NCI-H82 (cell line): ENCODE data around the gene FAM170B.

Experiments
- DNase-seq: peaks from one replicate; lab custom pipeline; 2025; lab: John Stamatoyannopoulos, UW

Gene FAM170B

DNA sequence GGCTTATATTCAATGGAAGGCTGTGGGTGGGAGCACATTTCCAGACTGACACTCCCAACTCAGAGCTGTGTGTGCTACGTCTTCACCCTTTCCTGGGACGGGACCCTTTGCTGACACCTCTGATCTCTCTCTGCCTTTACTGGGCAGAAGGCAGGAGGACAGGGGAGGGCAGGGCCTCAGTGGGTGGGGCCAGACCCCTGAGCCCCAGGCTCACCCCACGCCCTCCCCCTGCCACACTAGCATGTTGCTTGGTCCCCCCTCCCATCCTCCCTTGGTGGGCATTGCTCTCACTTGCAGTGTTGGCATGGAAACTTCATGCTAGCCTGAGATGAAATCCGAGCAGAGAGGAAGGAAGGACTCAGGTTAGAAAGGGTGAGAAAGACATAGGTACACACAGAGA lies 36.0 kb upstream of the FAM170B start:
- no peak for DNase-seq

DNA sequence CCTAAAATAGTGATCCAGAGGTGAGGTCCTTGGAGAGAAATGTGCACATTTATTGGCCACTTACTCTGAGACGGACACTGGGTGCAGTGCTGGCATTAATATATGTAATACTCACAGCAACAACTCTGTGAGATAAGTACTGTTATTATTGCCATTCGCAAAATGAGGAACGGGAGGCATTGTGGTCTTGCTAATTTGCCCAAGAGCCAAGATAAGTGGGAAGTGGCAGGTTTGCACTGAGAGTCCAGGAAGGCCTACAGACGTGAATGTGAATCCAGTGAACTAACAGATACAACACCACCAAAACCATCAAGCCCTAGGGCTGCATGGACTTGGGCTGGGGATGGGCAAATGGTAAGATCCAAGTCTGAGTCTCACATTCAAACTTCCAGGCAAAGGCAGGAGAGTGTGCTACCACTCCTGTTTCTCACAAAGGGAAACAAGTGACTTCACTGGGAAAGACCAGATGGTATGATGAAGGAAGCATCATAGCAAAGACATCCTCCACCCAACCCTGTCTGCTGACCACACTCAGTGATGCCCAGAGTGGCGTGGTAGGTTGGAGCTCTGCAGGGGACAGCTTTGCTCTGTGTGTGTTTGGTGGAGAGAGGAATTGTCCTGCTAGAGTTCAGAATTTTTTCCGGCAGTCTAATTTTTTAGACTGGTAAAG lies 35.1 kb upstream of the FAM170B start:
- no peak for DNase-seq

DNA sequence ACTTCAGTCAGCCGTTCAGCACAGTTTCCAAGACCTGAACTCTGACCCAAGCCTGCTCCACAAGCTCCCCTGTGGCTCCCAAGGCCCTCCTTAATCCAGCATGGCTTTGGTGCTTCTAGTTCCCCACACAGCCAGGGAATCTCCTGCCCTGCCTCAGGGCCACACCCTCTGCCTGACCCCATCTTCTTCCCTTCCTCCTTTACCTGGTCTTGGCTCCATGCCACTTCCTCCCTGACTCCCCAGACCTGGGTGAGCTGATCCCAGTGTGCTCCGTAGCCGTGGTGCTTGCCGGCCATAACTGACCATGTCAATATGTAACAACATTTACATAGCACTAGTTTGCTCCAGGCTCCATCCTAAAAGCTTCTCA lies 34.3 kb upstream of the FAM170B start:
- DNase-seq, result no peak

DNA sequence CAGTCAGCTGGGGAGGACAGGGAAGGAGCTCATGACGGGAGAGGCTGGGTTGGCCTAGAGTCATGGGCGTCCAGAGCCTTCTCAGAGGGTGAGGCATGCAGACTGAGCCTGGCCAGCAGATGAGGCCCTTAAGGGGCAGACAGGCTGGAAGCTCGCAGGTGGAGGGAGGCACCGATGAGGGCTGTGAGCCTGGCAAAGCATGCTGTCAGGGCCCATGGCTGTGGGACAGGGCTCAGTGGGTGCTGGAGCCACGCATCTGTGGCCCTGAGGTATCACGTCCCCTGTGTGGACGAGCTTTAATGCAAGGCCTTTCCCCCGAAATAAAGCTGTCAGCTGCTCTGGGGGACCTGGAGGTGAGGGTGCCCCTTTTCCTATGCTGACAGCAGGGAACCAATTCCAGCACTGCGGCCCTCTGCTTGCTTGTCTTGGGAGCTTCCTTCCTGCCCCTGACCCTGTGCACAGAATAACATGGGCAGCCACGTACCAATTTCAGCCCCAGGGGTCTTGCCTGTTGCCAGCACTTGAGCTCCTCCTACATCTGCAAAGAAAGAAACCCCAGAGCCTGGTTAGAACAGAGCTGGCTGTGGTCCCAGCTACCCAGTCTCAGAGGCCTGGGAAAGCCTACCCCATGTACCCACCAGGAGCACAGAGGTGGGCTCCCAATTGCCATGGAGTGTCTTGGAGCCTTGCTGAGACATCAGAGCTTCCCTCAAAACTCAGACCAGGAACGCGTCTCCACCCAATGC lies 33.8 kb upstream of the FAM170B start:
- no peak for DNase-seq

DNA sequence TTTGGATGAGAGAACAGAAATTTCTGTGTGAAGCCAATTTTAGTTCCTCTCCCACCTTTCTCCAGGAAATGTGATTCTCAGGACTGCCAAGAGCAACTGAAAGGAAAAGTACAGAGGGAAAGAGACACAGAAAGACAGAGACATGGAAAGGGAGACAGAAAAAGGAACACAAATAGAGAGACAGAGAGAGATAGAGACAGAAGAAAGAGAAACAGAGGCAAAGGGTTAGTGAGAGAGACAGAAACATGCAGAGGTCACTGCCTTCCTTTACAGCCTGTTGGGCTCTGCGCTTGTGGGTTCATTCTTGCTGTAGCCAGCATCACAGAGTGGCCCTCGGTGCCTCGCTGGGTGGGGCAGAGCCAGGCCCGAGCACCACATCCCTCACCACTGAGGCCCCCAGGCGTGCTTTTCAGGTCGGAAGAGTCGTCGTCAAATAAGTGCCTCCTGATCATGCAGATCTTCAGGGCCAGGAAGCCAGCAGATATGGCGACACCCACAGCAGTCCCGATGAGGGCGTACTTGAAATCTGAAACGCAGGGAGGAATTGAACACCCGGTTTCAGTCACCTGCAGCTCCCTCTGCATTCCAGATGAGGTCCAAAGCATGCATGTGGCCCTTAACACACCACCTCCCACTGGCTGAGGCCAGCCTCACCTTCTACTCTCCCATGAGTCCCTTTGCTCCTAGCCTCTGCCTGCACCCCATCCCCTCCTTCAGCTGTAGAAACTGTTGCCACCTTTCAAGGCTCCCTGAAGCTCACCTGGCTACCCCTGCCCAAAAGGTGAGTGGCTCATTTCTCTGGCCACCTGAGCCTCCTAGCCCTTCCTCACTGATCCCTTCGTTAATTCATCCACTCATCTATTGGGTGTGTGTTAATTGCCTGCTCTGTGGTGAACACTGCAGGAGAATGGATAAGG lies 32.9 kb upstream of the FAM170B start:
- no peak for DNase-seq

DNA sequence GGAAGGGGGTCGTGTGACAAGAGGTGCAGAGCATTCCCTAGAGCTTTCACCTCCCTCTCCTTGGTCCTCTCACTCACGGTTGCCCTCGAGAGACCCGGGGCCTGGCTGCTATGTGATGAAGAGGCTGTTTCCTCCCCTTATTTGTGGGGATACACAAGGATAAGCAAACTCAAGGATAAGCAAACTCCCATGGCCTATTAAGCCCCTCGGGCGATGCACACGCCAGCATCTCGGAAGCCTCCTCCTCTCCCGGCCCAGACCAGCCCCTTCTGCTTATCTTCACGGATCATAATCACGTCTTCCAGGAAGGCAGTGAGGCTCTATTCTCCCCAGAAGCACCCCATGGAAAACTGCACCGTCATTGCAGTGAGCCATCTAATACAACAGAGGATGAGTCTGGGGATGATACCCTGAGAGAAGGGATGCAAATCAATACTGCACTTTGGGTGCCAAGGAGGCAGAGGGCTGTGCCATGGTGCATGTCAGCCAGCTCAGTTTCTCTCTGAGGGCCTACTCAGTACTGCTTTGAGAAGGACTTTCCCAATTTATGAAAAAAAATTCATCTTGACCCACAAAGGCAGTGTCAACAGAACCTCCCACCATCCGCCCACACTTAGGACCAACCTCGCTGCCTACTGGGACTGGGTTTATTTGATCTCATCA lies 32.1 kb upstream of the FAM170B start:
- DNase-seq, result no peak

DNA sequence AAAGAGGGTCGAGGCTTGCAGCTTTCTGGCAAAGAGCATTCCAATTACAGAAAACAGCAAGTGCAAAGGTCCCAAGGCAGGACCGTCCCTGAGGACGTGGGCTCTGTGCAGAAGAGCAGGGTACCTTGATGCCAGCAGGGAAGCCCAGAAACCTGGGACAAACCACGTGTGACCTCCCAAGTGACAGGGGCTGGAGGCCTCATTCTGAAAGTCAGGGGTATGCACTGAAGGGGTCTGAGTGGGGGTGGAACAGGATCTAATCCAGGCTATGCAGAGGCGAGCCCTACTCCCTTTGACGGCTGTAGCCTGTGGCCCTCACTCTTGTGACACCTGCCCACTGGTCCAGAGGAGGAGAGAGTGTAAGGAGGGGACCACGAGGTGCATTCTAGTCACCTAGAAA lies 31.4 kb upstream of the FAM170B start:
- no peak for DNase-seq

DNA sequence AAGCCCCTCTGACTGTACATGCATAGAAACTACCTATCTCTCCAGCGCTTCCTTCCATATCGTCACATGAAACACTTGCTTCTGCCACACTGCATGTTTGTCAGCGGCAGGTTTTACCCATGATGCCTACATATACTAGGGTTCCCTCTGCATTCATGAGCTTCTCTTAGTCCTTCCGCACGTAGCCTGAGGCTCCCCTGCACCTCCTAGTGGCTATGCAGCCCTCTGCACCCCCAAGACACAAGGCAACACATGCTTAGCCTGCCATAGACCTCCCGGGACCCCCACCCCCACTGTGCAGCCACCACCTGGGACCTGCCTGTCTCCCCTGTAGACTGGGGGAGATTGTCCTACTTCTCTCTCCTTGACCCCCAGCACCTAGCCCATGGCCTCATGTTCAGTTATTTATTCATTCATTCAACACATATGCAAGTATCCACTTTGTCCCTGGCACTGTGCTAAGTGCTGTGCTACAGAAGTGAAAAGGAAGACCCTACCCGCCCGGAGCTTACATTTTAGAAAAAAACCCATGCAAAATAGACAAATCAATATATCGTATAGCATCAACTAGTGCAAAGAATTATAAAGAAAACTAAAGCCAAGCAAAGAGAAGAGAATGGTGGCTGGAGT lies 30.9 kb upstream of the FAM170B start:
- DNase-seq, result peak; percentile 43

DNA sequence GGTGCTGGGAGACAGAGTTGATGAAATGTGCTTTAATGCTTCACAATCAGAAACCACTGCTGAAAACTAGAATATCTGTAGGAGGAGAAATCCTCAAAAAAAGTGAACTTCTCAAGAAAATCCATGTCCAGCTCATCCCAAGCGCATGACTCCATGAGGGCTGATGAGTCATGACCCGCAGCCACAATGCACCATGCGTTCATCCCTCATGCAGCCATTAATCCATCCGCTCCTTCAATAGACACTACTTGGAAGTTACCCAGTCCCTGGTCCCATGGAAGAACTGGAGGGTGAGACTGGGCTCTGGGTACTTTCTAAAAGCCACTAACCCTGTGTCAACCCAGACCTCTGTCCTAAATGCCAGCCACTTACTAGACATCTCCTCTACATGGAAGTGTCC lies 29.9 kb upstream of the FAM170B start:
- no peak for DNase-seq

DNA sequence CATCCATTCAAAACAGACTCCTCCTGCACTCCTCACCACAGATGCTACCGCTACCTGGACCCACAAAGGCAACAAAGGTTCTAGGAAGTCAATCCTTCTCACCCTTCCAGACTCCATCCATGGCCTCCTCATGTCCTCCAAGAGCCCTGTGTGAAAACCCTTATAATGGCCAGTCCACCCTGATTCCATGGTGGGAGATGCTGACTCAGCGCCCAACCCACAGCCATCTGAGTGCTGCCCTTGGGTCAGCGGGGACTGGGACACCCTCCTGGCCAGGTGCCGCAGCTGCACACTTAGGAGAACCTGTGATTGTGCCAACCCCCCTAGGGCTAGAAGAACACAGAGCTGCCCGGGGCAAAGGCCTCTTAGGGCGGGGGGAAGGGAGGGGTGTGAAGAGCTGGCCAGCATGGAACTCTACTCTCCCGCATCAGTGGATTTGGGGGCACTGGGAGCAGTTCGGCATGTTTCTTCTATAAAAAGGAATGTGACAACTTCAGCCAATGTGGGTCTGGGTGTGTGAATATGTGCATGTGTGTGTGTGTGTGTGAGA lies 29.0 kb upstream of the FAM170B start:
- DNase-seq, result no peak

DNA sequence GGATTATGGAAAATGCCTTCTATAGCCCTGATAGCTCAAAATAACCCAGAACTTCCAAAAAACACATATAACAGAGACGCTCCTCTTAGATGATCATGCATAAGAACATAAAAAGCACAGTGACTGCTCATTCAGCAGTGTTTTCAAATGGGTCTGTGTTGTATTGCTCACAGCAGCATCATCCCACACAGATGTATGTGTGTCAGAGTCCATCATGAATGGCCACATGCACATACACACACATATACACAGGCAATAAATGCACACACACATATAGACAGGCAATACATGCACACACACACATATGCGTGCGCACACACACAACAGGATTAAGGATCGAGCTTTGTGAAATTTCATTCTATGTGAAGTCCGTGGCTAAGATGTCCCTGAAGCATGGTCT lies 28.2 kb upstream of the FAM170B start:
- DNase-seq, result no peak

DNA sequence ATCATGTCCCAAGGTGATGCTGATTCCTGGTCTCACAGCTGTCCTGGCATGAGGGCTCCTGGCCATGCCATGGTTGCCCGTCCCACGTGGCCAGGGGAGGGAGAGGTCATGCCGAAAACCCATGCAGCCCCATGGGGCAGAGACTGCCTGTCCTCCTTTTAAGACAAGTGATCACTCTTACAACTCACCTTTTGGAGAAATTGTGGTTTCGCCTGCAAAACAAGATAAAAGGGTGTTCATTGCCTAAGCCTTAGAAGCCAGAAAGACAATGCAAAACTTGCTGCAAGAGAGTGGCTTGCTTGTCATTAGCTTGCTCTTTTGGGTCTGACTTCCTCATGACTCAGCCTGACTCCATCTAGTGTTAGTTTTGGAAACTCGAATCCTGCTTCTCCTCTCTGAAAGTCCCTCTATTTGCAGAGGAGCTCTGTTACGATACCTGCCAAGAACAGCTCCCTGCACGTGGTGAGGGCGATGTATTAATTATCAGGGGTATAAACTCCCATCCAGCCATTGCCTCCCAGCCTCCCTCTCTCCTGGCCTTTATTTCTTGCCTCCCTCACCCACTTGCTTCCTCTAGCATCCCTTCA lies 27.7 kb upstream of the FAM170B start:
- DNase-seq, result no peak

DNA sequence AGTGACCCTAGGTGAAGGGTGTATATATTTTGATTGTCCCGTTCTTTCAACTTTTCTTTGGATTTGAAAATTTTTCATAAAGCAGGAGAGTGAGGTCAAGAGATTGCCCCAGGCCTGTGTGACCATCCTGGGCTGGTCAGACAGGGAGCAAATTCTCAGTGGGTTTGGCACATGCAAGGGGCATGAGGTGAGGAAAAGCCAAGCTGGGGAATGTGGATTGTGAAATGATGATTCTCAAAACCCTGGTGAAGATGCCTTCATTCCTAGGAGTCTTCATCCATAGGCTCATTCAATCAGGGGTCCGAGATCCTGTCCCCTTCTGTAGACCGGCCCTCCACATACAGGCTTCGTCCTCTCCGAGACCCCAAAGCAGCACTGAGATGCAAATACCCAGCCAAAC lies 27.0 kb upstream of the FAM170B start:
- DNase-seq, result no peak

DNA sequence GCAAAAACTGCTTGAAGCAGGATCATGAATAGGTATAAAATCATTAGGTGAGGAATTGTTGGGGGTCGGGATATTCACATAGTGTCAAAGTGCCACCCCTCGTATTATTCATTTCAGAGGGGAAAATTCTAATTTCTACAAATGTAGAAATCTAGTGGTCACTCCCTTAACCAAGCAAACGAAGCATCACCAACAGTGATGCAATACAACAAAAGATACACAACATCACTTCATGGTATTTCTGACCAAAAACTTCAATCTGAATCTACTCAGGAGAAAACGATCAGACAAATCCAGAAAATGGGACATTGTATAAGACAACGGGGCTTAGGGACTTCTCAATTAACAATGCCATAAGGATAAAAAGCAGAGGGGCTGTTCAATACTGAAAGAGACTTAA lies 26.3 kb upstream of the FAM170B start:
- DNase-seq, result no peak

DNA sequence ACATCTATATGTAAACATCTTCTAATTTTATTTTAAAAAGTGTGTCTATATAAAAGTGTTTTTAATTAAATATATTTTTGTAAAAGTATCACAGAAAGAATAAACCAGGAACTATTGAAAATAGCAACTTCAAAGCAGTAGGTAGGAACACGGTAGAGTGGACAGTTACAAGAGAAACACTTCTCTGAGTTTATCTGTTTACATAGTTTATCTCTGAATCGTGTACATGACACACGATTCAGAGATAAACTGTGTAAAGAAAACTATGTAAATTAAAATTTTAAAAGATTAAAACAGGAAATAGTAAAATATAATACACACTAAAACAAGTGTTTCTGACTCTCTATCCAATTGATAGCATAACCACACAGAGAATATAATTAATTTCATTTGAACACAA lies 25.1 kb upstream of the FAM170B start:
- DNase-seq, result no peak

DNA sequence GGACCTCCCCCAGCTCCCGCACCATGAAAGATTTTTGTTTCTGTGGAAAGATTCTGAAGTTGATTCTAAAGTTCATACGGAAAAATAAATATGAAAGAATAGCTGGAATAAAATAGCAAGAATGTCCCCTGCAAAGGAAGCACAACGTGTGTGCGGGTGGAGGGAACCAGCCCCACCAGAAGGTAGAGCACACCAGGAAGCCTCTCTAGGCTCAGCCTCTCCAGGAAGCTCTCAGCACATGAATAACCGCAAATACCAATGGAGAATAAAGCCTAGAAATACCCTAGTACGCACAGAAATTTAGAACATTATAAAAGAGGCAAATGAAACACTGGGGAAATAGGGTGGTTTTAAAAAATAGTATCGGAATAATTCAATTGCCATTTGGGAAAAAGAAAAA lies 24.6 kb upstream of the FAM170B start:
- DNase-seq, result no peak

DNA sequence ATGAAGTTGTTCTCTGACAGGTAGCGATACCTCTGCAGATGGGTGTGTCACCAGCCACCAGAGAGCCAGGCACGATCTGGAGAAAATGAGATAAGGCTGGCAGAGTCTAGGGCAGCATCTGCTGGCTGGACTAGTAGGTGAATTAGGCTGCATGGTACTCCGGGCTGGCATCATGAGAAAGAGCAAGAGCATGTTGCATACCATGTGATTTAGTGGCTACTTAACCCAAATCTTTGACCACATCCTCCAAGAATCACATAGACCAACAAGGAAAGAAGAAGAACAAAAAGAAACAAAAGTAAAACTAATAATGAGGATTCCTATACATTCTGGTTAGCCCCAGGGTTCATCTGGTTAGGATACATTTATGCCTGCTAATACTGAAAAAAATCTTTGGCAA lies 23.4 kb upstream of the FAM170B start:
- no peak for DNase-seq

DNA sequence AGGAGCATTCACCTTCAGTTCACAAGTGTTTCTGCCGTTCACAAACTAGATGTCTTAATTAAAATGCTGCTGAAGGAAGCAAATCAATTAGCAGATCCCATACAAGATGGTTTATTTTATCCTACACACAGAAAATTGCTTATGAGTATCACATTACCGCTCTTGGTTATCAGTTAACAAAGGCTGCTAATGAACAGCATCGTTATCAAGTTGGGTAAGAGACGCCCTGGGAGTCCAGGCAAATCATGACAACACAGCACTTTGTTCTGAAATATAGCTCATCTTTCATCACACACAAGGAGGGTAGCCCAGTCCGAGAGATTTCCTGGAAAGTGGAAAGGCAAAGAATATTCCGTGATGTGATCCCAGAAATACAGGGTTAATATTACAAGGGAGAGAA lies 20.8 kb upstream of the FAM170B start:
- no peak for DNase-seq

DNA sequence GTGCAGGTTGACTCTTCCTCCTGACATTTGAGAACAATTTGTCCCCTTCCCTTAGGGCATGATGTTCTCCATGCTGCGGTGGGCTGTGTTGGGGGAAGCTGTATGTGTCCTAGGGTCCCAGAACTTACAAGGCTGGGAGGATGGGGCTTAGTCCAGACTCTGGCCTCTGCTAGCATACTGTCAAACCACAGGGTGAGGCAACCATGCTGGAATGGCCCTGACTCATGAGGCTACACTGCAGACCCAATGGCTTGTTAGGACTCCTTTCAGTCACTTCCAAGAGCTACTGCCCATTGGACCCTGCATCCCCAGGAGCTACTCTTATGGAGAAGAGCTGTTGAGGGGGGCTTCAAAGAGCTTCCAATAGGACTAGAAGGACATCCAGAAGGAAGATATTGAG lies 20.1 kb upstream of the FAM170B start:
- no peak for DNase-seq

DNA sequence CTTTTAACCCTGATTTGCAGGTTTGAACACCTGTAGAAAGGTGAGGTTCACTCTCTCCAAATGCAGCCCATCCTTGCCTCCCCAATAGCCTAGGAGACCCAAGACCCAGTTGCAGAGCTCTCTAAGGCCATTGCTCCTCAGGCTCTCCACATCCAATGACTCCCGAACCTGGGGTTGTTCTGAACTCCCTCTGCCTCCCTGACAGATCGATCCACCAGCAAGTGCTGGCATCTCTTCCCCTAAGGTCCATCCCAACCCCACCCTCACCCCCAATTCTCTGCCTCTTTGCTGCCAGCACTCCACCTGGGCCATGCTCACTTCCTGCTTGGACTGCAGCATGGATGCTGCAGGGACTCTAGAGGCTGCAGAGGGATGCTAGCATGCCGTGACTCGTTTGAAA lies 19.3 kb upstream of the FAM170B start:
- DNase-seq, result no peak

DNA sequence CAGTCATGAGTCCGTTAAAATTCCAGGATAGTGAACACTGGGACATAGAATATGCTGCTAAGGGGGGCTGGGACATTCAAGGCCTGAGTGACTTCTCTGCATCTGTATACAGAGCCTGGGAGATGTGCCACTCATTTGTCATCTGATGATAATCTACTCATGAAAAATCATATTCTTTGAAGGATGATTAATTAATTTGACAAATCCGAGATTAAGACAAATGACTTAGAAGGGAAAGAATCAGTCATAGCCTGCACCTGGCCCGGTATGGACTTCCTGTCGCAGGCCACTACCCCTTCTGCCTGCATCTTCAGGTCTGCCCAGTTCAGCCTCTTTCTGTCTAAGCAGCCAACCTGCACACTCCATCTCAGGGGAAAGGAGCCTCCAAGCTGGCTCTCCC lies 18.8 kb upstream of the FAM170B start:
- DNase-seq, result no peak
